SK-N-SH (cell line): ENCODE data around the gene DMD.

Experiments used
- CHD2 ChIP-seq: fragments of 150-350 bp; IDR thresholded peaks from 2 replicates; pipeline ENCODE4 v1.6.1; 2018; ENCODE audit warnings: low read length; ENCODE audit not compliant: partially characterized antibody
- CTCF ChIP-seq: fragments of 200-600 bp; sonication (generic); IDR thresholded peaks from 2 replicates; pipeline ENCODE4 v1.6.1; 2017; ENCODE audit warnings: antibody characterized with exemption, mild to moderate bottlenecking, moderate library complexity
- EP300 ChIP-seq, 2 experiments: IDR thresholded peaks; 2 replicates each; pipeline versions ENCODE4 v1.4.0 to v1.6.1; 2012; ENCODE audit warnings: borderline replicate concordance in 1 of 2, low read depth in 1 of 2, low read length in 1 of 2
- EZH2phosphoT487 ChIP-seq: fragments of 200-600 bp; sonication (generic); IDR thresholded peaks from 2 replicates; pipeline ENCODE4 v1.6.1; 2017; ENCODE audit warnings: low read depth, mixed run types, mild to moderate bottlenecking, antibody characterized with exemption, moderate library complexity, borderline replicate concordance
- FOSL2 ChIP-seq: IDR thresholded peaks from 2 replicates; pipeline ENCODE4 v1.4.0; 2012; ENCODE audit warnings: low read depth, mild to moderate bottlenecking, moderate library complexity, borderline replicate concordance
- GATA2 ChIP-seq: sonication (generic); formaldehyde crosslinking; IDR thresholded peaks from 2 replicates; pipeline ENCODE4 v1.5.0; 2020; ENCODE audit warnings: mild to moderate bottlenecking, missing genetic modification reagents
- MAX ChIP-seq: IDR thresholded peaks from 2 replicates; pipeline ENCODE4 v1.4.0; 2012; ENCODE audit warnings: low read depth
- MEF2A ChIP-seq: IDR thresholded peaks from 2 replicates; pipeline ENCODE4 v1.4.0; 2012; ENCODE audit warnings: low read depth, borderline replicate concordance
- MXI1 ChIP-seq: IDR thresholded peaks from 2 replicates; pipeline ENCODE4 v1.6.1; 2012; ENCODE audit warnings: mild to moderate bottlenecking, low read depth, low read length, improper control_type of control experiment
- NFIC ChIP-seq: IDR thresholded peaks from 2 replicates; pipeline ENCODE4 v1.4.0; 2012; ENCODE audit warnings: borderline replicate concordance
- POLR2AphosphoS5 ChIP-seq: IDR thresholded peaks from 2 replicates; pipeline ENCODE4 v1.6.1; 2012; ENCODE audit warnings: low read depth, low read length
- SMC3 ChIP-seq: IDR thresholded peaks from 2 replicates; pipeline ENCODE4 v1.6.1; 2012; ENCODE audit warnings: low read depth, low read length, improper control_type of control experiment
- TCF12 ChIP-seq: IDR thresholded peaks from 2 replicates; pipeline ENCODE4 v1.4.0; 2012
- USF2 ChIP-seq: fragments of 150-350 bp; IDR thresholded peaks from 2 replicates; pipeline ENCODE4 v1.6.1; 2017; ENCODE audit warnings: antibody characterized with exemption, low read length, low read depth, borderline replicate concordance

- TF ChIP-seq CTCF (no peak), MEF2A (no peak), GATA2 (CRISPR knock-in tag) (no peak), MXI1 (no peak), NFIC (no peak), EP300 (IDR thresholded peaks at IDR 0.05; ENCODE audit: borderline replicate concordance in 1 of 2, low read depth in 1 of 2, low read length in 1 of 2) (no peak), TCF12 (no peak), FOSL2 (no peak), CHD2 (no peak), POLR2AphosphoS5 (no peak), USF2 (no peak), SMC3 (no peak), MAX (no peak), EZH2phosphoT487 (no peak)
Observed at GRCh38 chrX:31542566-31542965, 1668.8 kb downstream of the DMD start.
